K562 (cell line): Measurements from ENCODE around the gene ZNF558.

Experiments used
- PHF8 ChIP-seq: fragments of 200-600 bp; sonication (generic); IDR thresholded peaks from 2 replicates; pipeline ENCODE4 v1.6.1; 2012; ENCODE audit warnings: mixed run types, mild to moderate bottlenecking, inconsistent platforms, low read length, moderate library complexity, borderline replicate concordance
- POLR2AphosphoS5 ChIP-seq: IDR thresholded peaks from 2 replicates; pipeline ENCODE4 v1.6.1; 2011; ENCODE audit warnings: mild to moderate bottlenecking, low read depth, low read length, moderate library complexity; ENCODE audit not compliant: control insufficient read depth, insufficient read depth
- SAFB ChIP-seq: fragments of 200-400 bp; formaldehyde crosslinking; IDR thresholded peaks from 2 replicates; pipeline ENCODE4 v1.6.1; 2017; ENCODE audit warnings: low read depth, low read length, borderline replicate concordance
- SMARCA5 ChIP-seq: fragments of 450-650 bp; IDR thresholded peaks from 2 replicates; pipeline ENCODE4 v1.6.1; 2016
- ZC3H11A ChIP-seq: IDR thresholded peaks from 2 replicates; pipeline ENCODE4 v1.6.1; 2012; ENCODE audit warnings: low read depth, low read length, improper control_type of control experiment
- TF ChIP-seq, protein P1 (sequence below), 2 experiments: fragments of 150-350 bp in 1 of 2; IDR thresholded peaks; 2 replicates each; pipeline ENCODE4 v1.6.1; 2012 to 2016; ENCODE audit warnings: low read depth in 2 of 2, low read length in 2 of 2, mild to moderate bottlenecking in 1 of 2, moderate library complexity in 1 of 2
- TF ChIP-seq, protein P2 (sequence below), 2 experiments: fragments of 450-650 bp; IDR thresholded peaks; 2 replicates each; pipeline ENCODE4 v1.6.1; 2016

- TF ChIP-seq, protein P1, sequence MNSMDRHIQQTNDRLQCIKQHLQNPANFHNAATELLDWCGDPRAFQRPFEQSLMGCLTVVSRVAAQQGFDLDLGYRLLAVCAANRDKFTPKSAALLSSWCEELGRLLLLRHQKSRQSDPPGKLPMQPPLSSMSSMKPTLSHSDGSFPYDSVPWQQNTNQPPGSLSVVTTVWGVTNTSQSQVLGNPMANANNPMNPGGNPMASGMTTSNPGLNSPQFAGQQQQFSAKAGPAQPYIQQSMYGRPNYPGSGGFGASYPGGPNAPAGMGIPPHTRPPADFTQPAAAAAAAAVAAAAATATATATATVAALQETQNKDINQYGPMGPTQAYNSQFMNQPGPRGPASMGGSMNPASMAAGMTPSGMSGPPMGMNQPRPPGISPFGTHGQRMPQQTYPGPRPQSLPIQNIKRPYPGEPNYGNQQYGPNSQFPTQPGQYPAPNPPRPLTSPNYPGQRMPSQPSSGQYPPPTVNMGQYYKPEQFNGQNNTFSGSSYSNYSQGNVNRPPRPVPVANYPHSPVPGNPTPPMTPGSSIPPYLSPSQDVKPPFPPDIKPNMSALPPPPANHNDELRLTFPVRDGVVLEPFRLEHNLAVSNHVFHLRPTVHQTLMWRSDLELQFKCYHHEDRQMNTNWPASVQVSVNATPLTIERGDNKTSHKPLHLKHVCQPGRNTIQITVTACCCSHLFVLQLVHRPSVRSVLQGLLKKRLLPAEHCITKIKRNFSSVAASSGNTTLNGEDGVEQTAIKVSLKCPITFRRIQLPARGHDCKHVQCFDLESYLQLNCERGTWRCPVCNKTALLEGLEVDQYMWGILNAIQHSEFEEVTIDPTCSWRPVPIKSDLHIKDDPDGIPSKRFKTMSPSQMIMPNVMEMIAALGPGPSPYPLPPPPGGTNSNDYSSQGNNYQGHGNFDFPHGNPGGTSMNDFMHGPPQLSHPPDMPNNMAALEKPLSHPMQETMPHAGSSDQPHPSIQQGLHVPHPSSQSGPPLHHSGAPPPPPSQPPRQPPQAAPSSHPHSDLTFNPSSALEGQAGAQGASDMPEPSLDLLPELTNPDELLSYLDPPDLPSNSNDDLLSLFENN (IDR thresholded peaks at IDR 0.05; ENCODE audit: low read depth in 2 of 2, low read length in 2 of 2), result no peak
- TF ChIP-seq SAFB (no peak), SMARCA5 (no peak), POLR2AphosphoS5 (no peak), PHF8 (no peak), ZC3H11A (no peak)
- TF ChIP-seq, protein P2, sequence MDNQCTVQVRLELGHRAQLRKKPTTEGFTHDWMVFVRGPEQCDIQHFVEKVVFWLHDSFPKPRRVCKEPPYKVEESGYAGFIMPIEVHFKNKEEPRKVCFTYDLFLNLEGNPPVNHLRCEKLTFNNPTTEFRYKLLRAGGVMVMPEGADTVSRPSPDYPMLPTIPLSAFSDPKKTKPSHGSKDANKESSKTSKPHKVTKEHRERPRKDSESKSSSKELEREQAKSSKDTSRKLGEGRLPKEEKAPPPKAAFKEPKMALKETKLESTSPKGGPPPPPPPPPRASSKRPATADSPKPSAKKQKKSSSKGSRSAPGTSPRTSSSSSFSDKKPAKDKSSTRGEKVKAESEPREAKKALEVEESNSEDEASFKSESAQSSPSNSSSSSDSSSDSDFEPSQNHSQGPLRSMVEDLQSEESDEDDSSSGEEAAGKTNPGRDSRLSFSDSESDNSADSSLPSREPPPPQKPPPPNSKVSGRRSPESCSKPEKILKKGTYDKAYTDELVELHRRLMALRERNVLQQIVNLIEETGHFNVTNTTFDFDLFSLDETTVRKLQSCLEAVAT (IDR thresholded peaks at IDR 0.05), result no peak
Measured at GRCh38 chr19:8866344-8866743, 34.2 kb upstream of the ZNF558 start.
